HG03378 (cell line): Measurements from ENCODE around the gene HEATR3.
"Not testable (repeated sequence)": the region's sequence is repeated elsewhere in the genome, so short reads cannot be mapped to it uniquely, and the experiment has no call there.

Source experiments
- ATAC-seq: cut with Tn5 transposase; IDR thresholded peaks from one replicate; pipeline ENCODE4 v1.9.1; 2021; ENCODE audit warnings: mild to moderate bottlenecking, moderate library complexity; ENCODE audit not compliant: unreplicated experiment

The HEATR3 gene

DNA sequence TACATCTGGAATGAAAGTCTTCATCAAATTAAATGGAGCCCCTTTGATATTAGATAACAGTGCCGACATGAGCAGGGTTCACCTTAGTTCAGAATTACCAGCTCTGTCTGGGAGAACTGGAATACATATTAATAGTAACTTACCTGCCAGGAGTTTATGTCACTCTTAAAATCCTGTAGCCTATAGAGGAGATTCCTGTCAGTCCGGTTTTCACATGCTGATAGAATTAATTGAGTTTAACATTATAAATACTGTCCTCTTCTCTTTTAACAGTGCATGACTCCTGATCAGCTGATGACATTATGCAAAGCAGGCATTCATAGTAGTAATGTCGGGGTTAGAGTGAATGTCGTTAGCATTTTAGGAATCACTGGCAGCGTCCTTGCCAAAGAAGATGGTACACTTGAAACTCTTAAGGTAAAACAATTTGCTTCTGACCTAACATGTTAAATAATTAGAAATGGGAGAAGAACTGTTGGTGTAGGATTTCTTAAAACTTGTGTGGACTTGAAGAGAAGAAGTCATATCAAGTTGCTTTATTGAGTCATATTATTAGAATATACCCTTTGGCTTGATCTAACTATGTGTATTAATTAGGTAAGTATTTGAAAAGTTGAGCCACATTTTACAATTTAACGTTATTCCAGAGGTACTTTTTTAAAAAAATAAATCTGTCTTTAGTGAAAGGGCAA, 34.3 kb downstream of the HEATR3 start:
- ATAC-seq, result no peak

DNA sequence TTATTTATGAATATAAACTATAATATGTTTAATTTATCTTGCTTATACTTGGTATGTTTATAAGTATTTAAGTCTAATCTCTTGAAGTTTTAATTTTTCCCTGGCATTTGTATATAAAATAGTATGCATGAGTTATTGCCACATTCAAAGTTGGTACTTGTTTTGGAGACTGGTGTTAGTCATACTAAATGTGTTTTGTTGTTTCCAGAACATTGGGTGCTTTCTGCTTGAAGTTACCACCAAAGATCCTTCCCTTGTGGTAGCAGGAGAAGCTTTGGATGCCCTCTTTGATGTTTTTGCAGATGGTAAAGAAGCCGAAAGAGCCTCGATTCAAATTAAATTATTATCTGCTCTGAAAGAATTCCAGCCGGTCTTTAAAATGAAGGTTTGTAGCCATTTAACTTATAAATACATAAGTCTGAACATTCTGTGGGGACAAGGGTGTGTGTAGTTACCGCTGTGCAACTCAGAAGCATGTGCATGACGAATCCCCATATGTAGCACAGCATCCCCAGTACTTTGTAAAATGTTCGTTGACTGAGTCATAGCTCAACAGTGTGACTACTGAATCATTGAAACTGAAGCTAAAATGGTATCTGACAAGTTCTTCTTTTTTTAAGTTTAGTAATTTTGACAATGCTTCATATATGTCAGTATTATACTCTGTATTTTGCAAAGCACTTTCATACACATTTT, 36.4 kb downstream of the HEATR3 start:
- peak; percentile 73 for ATAC-seq

GRCh38 chr16:50103764-50104163, 38.0 kb downstream of the HEATR3 start:
- no peak for ATAC-seq

DNA sequence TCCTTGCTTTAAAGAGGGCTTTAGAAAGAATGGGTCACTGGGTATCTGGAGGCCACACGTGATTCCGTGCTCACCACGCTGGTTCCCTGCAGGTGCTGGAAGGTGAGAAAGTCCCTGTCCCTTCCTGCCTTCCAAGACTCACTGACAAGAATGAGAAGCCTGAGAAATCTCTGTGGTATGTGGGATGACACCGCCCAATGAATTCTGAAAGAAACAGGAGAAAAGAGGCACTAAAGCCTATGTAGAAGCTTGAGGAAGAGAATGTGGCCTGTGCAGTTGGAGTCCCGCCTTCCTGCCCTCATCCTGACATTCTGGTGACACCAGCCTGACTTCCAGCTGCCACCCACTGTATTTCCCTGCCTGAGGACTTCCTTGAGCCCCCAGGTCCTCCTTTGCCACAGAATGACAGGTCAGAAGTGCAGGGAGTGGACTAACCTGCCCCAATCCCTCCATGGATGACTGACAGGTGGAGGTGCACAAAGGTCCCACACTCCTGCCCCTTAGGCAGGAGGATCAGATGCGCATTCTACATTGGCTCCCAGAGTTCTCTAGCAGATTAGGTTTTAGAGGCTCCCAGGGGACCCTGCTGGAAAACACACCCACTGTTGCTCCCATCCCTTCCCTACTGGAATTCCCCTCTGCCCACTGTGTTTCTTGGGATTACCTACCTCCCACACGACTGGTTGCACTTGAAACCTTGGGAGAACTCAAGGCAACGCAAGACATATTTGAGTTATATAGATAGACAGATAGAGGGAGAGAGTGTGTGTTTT, 48.8 kb downstream of the HEATR3 start:
- no peak for ATAC-seq

GRCh38 chr16:50120711-50121110, 54.9 kb downstream of the HEATR3 start:
- ATAC-seq, result no peak

DNA sequence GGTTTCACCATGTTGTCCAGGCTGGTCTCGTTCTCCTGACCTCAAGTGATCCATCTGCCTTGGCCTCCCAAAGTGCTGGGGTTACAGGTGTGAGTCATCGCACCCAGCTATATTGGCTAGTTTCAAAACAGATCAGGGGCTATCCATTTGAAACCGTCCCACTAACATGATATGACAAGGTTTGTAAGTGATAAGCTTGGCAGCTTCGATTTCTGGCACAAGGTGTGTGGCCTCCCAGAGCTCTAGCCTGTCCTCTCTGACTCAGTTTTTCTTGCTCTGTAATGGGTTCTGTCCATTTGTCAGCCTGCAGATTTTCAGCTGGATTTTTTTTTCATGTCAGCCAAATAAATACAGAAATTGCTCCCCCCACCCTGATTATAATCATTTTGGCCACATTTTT, 55.5 kb downstream of the HEATR3 start:
- ATAC-seq, result no peak

DNA sequence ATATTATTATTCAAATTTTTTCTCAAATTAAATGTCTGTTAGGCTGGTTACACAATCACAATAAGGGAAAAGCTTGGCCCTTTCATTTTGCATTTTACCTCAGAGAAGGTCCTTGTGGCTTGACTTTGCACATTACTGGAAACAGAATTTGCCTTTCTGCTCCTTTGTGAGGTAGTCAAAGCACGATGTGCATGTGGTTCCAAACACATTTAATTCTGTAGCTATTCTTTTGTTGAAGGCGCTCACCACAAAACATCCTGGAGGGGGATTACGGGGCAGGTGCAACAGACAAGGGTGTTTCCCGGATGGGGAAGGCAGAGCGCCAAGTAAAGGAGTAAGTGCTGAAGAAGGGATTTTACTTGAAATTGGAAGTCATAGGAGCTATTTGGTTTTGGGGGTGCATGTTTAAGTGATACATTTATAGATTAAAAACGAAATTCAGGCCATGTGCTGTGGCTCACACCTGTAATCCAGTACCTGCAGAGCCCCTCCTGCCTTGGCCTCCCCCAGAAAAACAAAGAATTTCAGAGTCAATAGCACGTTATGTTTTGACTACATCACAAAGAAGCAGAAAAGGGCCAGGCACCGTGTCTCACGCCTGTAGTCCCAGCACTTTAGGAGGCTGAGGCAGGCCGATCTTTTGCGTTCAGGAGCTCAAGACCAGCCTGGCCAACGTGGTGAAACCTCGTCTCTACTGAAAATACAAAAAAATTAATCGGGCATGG, 56.1 kb downstream of the HEATR3 start:
- ATAC-seq, result peak; percentile 57

- no peak for ATAC-seq
Measured at GRCh38 chr16:50123417-50123816, 57.6 kb downstream of the HEATR3 start.

DNA sequence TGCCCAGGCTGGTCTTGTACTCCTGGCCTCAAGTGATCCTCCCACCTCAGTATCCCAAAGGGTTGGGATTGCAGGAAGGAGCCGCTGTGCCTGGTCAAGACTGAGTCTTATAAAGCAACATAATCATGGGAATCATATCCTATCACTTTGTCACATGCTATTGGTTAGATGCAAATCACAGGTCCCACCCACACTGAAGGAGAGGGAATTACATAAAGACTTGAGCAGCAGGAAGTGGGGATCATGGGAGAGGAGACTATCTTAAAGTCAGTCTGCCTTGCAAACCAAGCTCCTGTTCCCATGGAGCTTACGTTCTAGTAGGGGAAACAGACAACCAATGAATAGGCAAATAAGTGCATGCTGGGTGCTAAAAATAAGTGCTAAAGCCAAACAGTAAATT, 59.0 kb downstream of the HEATR3 start:
- ATAC-seq, result no peak

DNA sequence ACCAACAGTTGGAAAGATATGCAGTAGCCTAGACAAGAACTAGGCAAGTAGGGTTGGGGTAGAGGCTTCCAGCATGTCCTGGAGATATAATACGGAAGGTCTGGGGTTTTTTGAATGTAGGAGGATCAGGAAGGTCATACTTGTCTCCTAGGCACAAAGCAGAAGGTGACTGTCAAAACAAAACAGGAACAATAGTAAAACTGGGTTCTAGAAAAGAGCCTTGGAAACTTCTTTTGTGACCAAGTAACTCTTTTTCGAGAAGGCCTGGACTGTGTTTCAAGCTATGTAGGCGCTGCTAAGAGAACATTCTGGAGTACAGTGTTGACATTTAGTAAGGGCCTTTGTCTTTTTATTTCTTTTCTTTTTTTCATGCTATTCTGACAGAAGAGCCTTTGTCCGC, 60.4 kb downstream of the HEATR3 start:
- no peak for ATAC-seq

DNA sequence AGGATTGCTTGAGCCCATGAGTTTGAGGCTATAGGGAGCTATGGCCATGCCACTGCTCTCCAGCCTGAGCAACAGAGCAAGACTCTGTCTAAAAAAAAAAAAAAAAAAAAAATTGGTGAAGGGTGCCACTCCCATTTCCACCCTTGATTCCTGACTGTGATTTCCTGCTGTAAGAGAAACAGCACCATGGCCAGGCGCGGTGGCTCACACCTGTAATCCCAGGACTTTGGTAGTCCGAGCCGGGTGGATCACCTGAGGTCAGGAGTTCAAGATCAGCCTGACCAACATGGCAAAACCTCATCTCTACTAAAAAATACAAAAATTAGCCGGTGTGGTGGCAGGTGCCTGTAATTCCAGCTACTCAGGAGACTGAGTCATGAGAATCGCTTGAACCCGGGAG, 66.8 kb downstream of the HEATR3 start:
- ATAC-seq, result not testable (repeated sequence)

DNA sequence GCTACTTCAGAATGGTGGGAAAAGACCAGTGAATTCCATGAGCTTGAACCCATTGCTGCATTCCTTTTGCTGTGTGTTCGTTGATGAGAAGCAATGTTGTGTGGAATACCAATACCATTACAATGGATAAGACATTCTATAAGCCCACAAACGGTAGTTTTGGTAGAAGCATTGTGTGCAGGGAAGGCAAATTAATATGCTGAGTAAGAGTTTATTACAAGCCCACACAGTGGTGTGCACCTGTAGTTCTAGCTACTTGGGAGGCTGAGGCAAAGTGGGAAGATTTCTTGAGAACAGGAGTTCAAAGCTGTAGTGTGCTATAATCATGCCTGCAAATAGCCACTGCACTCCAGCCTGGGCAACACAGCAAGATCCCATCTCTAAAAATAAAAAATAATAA, 67.4 kb downstream of the HEATR3 start:
- no peak for ATAC-seq

GRCh38 chr16:50136399-50136798, 70.6 kb downstream of the HEATR3 start:
- ATAC-seq, result no peak

- ATAC-seq, result no peak
Measured at GRCh38 chr16:50137268-50137667, 71.5 kb downstream of the HEATR3 start.

DNA sequence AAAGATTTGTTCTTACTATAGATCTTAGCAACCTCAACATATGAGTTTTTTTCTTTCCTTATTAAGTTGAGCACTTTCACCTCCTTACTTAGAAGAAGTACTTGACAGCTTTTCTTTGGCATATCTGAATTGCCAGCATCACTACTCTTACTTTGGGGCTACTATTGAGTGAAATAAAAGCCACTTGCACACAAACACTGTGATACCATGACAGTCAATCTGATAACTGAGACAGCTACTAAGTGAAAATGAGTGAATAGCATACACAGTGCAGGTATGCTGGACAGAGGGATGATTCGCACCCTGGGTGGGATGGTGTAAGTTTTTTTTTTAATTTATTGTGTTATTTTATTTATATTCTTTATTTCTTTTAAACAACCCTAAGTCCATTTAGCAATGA, 73.8 kb downstream of the HEATR3 start:
- ATAC-seq, result no peak

DNA sequence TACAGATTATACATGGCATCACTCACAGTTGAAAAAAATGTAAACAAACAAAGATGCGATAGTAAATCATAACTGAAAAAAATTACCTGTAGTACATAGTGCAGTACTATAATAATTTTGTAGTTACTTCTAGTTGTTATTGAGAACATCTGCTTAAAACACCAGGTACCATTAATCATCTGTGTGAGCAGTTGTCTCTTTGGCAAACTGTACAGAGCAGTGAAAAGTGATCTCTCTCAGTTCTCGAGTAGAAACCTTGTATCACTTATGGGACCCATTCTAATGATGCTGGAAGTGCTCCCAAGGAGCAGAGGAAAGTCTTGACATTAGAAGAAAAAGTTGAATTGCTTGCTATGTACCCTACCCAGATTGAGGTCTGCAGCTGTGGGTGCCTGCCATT, 78.4 kb downstream of the HEATR3 start:
- ATAC-seq, result no peak

DNA sequence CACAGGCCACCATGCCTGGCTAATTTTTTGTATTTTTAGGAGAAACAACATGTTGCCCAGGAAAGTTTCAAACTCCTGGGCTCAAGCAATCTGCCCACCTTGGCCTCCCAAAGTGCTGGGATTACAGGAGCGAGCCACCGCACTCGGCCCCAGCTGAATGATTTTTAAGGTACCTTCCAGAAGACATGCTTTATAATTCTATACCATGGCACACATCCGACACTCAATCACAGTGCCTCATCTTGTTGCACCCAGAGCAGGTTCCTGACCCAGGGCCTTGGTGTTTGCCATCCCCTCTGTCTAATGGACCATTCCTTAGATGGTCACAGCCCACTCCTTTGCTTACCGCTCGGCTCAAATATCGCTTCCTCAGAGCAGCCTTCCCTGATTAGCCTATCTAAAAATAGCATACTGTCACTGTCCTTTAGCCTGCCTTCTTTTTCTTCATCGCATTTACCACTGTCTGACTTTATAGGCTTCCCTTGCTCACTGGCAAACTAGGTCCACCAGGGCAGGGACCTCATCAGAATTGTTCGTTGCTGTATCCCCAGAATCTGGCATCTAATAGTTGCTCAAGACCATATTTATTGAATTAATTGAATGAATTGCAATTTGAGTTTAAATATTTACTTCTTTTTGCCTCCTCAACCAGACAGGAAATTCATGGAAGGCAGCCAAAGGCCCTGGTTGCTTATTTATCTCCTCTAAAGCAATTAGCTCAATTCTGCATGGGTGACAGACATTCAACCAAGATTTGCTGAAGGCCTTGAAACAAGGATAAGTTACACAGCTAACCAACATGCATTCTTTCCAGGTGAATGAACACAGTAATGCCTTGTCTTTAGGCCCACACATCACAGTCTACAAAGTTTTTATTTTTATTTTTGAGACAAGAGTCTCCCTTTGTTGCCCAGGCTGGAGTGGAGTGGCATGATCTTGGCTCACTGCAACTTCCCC, 81.0 kb downstream of the HEATR3 start:
- no peak for ATAC-seq

DNA sequence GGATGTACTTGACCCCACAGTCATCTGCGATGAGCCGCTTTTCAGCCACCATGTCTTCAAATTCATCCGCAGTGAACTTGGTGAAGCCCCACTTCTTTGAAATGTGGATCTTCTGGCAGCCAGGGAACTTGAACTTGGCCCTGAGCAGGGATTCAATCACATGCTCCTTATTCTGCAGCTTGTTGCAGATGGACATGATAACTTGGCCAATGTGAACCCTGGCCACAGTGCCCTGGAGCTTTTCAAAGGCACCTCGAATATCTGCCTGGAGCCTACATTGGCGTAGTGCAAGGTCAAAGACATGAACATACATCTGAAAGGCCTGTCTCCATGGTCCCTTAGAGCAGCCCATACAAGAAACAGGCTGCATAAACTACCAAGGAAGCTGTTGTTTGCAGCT, 85.6 kb downstream of the HEATR3 start:
- ATAC-seq, result no peak

DNA sequence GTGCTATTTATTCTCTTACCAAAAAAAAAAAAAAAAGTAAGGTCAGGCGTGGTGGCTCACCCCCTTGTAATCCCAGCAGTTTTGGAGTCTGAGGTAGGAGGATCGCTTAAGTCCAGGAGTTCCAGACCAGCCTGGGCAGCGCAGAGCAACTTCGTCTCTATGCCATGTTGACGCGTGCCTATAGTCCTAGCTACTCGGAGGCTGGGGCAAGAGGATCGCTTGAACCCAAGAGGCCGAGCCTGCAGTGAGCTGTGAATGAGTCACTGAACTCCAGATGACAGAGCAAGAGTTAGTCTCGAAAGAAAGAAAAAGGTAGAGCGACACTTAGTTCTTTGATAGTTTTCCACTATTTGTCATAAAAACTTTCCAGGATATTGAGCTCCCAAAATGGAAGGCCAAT, 86.0 kb downstream of the HEATR3 start:
- ATAC-seq, result no peak

GRCh38 chr16:50152351-50152806, 86.6 kb downstream of the HEATR3 start:
- ATAC-seq, result peak; percentile 65
